Stimulated activated CD4-positive, alpha-beta T cell treated with anti-CD3 and anti-CD28 coated beads, Interleukin-12 subunit alpha, Interleukin-12 subunit beta, amount 100 ng/mL, for 4 hours (primary cell): ENCODE data around the gene CHTF18.
A peak's percentile ranks its signal among the peaks of the same experiment; 100 is the strongest.

Experiments
- DNase-seq: peaks from one replicate; pipeline ENCODE4 v3.0.0-alpha.2; 2020

CHTF18 gene

DNA sequence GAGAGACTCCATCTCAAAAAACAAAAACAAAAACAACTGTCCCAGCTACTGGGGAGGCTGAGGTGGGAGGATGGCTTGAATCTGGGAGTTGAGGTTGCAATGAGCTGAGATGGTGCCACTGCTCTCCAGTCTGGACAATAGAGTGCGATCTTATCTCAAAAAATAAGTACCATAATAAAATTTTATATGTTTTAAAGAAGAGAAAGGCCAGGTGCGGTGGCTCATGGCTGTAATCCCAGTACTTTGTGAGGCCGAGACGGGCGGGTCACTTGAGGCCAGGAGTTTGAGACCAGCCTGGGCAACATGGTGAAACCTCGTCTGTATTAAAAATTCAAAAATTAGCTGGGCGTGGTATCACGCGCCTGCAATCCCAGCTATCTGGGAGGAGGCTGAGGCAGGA, 11.6 kb upstream of the CHTF18 start:
- DNase-seq, result no peak

DNA sequence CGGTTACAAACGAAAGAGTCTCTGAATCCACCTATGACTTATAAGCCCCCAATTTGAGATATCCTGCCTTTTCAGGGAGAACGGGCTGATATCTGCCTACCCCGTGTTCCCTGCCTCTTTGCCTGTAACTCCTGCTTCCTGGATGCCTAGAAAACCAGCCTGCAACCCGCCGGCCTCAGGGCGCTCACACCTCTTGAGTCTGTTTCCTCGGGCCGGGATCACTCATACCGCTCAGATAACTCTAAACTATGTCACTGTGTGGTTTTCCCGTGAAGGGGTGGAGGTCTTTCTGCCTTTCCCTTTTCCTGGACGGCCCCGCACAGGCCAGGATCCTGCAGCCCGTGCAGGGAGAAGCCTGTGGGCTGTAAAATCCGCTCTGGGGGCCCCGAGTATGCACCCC, 10.6 kb upstream of the CHTF18 start:
- DNase-seq, result no peak

DNA sequence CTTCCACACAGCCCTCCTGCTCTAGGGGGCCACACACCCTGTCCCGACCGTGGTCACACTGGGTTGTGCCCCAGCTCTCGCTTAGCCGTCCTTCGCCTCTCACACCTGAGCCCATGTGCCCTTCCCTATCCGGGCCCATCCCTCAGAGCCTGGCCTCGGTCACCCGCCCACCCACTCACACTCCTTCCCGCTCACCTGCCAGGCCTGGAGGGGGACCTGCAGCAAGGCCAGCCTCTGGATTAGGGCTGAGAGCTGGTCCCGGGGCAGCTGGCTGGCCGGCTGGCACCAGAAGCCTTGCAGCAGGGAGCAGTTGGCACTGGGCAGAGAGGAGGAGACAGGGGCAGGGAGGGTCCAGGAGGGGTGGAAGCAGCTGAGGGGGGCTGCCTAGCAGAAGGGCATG, 10.0 kb upstream of the CHTF18 start:
- no peak for DNase-seq

DNA sequence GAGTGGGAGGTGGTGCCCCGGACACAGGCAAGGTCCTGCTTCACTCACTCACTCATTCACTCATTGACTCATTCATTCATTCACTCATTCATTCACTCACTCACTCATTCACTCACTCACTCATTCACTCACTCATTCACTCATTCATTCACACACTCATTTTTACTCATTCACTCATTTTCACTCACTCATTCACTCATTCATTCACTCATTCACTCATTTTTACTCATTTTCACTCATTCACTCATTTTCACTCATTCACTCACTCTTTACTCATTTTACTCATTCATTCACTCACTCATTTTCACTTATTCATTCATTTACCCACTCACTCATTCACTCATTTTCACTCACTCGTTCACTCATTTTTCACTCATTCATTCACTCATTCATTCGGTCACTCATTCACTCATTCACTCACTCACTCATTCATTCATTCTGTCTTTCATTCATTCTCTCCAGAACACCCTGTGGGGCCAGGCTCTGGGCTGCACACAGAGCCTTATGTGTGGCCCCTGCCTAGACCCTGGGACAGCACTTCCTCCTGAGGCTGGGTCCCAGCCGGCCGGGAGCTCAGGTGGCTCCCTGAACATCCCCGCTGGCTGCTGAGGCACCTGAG, 9.4 kb upstream of the CHTF18 start:
- no peak for DNase-seq

- DNase-seq, result no peak
Observed at GRCh38 chr16:779561-779960, 8.9 kb upstream of the CHTF18 start.

- DNase-seq, result no peak
Observed at GRCh38 chr16:780296-780695, 8.1 kb upstream of the CHTF18 start.

GRCh38 chr16:781346-782010, 6.9 kb upstream of the CHTF18 start:
- DNase-seq, result no peak

DNA sequence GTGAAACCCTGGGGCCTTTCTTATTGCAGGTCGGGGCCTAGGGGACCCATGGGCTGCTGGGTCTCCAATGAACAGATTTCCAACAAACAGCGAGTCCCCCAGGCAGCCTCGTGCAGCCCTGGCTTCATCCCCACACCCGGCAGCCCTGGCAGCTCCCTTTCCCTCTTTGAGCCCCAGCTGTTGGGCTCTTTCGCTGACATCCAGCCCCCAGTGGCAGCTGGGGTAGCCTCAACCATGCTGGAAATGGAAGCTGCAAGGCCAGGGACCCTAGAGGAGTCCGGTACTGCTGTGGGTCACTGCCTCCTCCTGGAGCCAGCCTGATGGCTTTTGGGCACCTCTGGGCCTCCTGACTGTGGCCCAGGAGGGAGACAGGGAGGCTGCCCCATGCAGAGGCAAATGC, 6.2 kb upstream of the CHTF18 start:
- DNase-seq, result no peak

- DNase-seq, result no peak
Observed at GRCh38 chr16:782766-783403, 5.5 kb upstream of the CHTF18 start.

DNA sequence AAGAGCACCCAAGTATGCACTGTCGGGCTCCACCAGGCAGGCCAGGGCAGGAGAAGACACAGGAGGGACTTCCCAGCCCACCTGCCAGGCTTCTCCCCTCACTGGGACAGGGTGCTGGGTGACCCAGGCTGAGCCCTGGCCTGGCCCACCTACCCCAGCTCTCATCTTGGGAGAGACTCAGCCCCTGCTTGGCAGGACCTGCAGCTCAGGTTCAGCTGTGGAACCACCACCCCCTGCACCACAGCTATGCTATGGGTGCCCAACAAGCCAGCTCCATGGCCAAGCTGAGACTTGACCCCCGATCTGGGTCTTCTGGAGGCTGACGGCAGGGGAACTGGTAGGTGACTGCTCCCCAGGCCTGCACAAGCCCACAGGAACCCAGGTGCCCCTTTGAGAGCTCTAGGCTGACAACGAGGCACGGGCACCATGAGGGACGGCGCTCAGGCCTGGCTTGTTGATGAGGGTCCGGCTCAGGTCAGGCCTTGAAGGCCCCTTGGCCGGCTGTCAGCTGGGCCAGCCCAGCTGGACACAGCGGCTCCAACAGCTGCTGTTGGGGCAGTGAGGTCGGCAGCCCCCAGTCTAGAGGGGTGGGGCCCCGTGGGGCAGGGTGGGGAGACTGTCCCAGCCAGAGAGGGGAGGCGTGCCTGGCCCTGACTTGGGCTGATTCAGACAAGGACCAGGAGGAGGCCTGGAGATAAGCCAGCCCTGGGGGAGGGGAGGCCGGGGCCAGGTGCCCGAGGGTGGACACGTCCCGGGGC, 4.8 kb upstream of the CHTF18 start:
- DNase-seq, result no peak

GRCh38 chr16:784431-784830, 4.0 kb upstream of the CHTF18 start:
- no peak for DNase-seq

DNA sequence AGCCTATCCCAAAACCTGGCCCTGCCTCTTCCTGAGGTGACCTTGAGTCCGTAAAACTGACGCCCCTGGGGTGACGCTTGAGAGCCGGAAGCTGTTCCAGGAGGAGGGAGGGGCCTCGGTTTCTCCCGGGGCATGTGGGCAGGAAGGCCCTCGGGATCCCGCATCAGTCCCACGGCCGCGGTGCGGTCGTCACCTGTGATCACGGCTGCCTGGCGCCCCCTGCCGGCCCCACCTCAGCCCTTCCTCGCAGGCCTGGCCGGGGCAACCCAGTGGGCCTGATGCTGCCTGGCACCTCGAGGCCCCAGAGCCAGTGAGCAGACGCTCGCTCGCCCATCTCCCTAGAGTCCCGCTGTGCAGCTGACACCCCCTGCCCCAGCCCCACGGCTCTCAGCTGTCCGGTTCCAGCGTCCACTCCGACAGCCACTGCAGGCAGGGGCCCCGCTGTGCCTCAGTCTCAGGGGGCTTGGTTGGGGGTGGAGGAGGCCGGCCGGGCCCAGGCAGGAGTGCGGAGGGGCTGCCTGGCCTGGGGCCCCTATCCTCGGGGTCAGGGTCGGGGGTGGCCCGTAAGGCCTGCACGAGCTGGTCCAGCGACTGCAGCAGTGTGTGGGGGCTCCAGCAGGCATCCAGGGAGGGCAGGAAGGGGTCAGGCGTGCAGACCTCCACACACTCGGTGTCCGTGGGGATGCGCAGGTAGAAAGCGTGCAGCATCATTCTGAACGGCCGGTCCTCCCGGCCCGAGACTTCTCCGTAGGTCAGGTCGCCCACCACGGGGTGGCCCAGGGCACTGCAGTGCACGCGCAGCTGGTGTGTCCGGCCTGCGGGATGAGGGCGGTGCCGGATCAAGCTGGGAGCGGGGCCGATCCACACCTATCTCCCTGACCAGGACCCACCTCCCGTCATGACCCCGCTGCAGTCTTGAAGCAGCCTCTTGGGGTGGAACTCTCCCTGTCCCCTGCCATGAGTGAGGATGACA, 2.6 kb upstream of the CHTF18 start:
- peak; percentile 75 for DNase-seq

- DNase-seq, result no peak
Observed at GRCh38 chr16:787321-787966, 976 bp upstream of the CHTF18 start.

GRCh38 chr16:787978-788398, 432 bp upstream of the CHTF18 start, which contains the start of gene RPUSD1:
RPUSD1 (minus strand) TSS chr16:788381; CDS start chr16:787737, 644 bp downstream.
- DNase-seq, result no peak

- no peak for DNase-seq
Observed at GRCh38 chr16:789191-789850, 901 bp downstream of the CHTF18 start.

- no peak for DNase-seq
Observed at GRCh38 chr16:790086-790485, 1.7 kb downstream of the CHTF18 start.

GRCh38 chr16:791131-791530, 2.7 kb downstream of the CHTF18 start:
- DNase-seq, result no peak

DNA sequence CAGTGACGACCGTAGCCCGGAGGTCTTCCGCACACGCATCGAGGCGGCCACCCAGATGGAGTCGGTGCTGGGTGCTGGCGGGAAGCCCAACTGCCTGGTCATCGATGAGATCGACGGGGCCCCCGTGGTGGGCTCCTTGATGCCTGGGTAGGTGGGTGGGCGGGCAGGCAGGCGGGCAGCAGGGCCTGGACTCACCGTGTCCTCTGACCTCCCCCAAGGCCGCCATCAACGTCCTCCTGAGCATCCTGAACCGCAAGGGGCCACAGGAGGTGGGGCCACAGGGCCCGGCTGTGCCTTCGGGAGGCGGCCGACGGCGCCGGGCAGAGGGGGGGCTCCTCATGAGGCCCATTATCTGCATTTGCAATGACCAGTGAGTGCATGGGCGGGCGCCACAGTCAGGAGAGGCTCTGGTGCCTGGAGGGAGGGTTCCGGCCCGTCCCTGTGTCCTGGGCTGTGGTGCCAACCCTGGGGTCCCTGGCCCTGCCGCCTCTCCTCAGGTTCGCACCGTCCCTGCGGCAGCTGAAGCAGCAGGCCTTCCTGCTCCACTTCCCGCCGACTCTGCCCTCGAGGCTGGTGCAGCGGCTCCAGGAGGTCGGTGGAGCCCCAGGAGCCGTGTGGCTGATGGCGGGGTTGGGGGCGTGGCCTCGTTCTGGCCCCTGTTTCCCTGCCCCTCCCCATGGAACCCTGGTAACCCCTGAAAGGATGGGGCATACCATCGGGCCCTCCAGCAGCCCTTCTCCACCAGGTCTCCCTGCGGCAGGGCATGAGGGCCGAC, 4.0 kb downstream of the CHTF18 start:
- DNase-seq, result no peak

- DNase-seq, result no peak
Observed at GRCh38 chr16:793414-793813, 5.0 kb downstream of the CHTF18 start.

- no peak for DNase-seq
Observed at GRCh38 chr16:794091-794822, 5.8 kb downstream of the CHTF18 start.
